Pancreas (tissue), 10 donors: ENCODE results near the gene GPS2. TPM values are rescaled to one million over a fixed set of nuclear protein-coding genes. Genes with fewer than 3 reads are reported as not detected.

Source experiments
- ATAC-seq, 4 donors: fragments of 200-7000 bp; cut with Tn5 transposase; one replicate each; pipeline versions ENCODE4 v1.8.0 to v1.9.1; 2020; ENCODE audit warnings: mild to moderate bottlenecking in 4 of 4, moderate library complexity in 4 of 4
- DNase-seq, 6 donors: peaks; one replicate each; pipeline ENCODE4 v3.0.0-alpha.2; 2020
- FAIRE-seq: peaks from 2 replicates; lab custom pipeline; 2012; peaks lifted over from hg19 to GRCh38; lab: Jason Lieb, UNC
- H3K27ac ChIP-seq, 4 donors: fragments of 200-600 bp; sonication (generic); 1 replicate in 3 of 4; 2 replicates in 1 of 4; pipeline versions ENCODE4 v1.5.0 to v1.8.0; 2020
- H3K27me3 ChIP-seq, 4 donors: fragments of 200-600 bp; one replicate each; pipeline ENCODE4 v1.8.0; 2021
- H3K36me3 ChIP-seq, 3 donors: fragments of 200-600 bp; sonication (generic) in 1 of 3; one replicate each; pipeline versions ENCODE4 v1.5.0 to v1.8.0; 2020 to 2021
- H3K4me1 ChIP-seq, 3 donors: fragments of 200-600 bp; one replicate each; pipeline ENCODE4 v1.8.0; 2021
- H3K4me3 ChIP-seq, 4 donors: fragments of 200-600 bp; sonication (generic) in 2 of 4; one replicate each; pipeline versions ENCODE4 v1.5.0 to v1.8.0; 2020 to 2021
- H3K9me3 ChIP-seq, 4 donors: fragments of 200-600 bp; one replicate each; pipeline ENCODE4 v1.8.0; 2021
- WGBS, 2 donors: extraction: QIAGEN DNeasy Blood & Tissue Kit; methylation state at CpG; one replicate each; pipeline ENCODE4 v1.1.7; 2013; 5-methylcytosine and 5-hydroxymethylcytosine counted together
- intact Hi-C, 3 donors: fragments of 100-400 bp; cut with DNase I; formaldehyde crosslinking; loops; one replicate each; pipeline versions ENCODE4 v1.11.1 to v1.14.2; 2022
- polyA plus RNA-seq, 2 donors: library from polyadenylated mRNA; stranded (reverse); fragments of 200-250 nt; gene quantifications; one replicate each; pipeline ENCODE4 v1.2.3, GENCODE V29; 2013
- total RNA-seq, 6 donors: library from RNA; stranded (reverse); fragmentation: NEBNext Ultra II Directional in 4 of 6; extraction: Animal tissue kit (Norgen Biotek cat#: 25700) in 4 of 6; gene quantifications; one replicate each; pipeline versions ENCODE4 v1.2.1 to v1.2.4, GENCODE V29; 2021 to 2023
- TF ChIP-seq, protein P1 (sequence below), 4 donors: fragments of 200-600 bp; sonication (generic) in 3 of 4; IDR thresholded peaks; one replicate each; pipeline versions ENCODE4 v1.5.0 to v1.8.0; 2021; ENCODE audit warnings: antibody characterized with exemption in 4 of 4
- donor health status: healthy with polysubstance abuse.
- donor health status: DM: no; HTN: no; CAD: no; lungs with moderate emphysema.
- donor health status: DM: no; HTN: no; CAD: no.
- donor health status: control.
- donor health status: control.
- donor health status: Bipolar disorder and iron deficiency.
- donor health status: DM: yes; HTN: yes; CAD: no.
- donor health status: DM: no; HTN: no; CAD: no.
- donor health status: DM: no; HTN: no; CAD: no.
- donor health status: DM: yes; HTN: yes; CAD: no.

The GPS2 gene
- total and polyA plus RNA-seq, 8 donors: 22.1 to 101 (median 30.6) TPM

DNA sequence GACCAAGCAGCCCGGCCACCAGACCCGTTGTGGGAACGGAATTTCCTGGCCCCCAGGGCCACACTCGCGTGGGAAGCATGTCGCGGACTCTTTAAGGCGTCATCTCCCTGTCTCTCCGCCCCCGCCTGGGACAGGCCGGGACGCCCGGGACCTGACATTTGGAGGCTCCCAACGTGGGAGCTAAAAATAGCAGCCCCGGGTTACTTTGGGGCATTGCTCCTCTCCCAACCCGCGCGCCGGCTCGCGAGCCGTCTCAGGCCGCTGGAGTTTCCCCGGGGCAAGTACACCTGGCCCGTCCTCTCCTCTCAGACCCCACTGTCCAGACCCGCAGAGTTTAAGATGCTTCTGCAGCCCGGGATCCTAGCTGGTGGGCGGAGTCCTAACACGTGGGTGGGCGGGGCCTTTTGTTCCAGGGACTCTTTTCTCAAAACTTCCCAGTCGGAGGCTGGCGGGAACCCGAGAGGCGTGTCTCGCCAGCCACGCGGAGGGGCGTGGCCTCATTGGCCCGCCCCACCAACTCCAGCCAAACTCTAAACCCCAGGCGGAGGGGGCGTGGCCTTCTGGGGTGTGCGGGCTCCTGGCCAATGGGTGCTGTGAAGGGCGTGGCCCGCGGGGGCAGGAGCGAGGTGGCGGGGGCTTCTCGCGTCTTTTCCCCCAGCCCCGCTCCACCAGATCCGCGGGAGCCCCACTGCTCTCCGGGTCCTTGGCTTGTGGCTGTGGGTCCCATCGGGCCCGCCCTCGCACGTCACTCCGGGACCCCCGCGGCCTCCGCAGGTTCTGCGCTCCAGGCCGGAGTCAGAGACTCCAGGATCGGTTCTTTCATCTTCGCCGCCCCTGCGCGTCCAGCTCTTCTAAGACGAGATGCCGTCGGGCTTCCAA, 33.8 kb downstream of the GPS2 start, which contains the start of gene SLC2A4:
TSS of gene SLC2A4 (plus strand) at position 645 of the 879 bp plus-strand sequence. CDS start at position 862, 217 bp downstream.
- no peaks in the 10 kb centered on the region for H3K9me3 ChIP-seq
- intact Hi-C loops: no loop called here
- ATAC-seq (peak; percentile 88 to 95 (median 92)), DNase-seq (peak; percentile 90 to 98 (median 96)), FAIRE-seq (peak; percentile 81)
- TF ChIP-seq, protein P1, sequence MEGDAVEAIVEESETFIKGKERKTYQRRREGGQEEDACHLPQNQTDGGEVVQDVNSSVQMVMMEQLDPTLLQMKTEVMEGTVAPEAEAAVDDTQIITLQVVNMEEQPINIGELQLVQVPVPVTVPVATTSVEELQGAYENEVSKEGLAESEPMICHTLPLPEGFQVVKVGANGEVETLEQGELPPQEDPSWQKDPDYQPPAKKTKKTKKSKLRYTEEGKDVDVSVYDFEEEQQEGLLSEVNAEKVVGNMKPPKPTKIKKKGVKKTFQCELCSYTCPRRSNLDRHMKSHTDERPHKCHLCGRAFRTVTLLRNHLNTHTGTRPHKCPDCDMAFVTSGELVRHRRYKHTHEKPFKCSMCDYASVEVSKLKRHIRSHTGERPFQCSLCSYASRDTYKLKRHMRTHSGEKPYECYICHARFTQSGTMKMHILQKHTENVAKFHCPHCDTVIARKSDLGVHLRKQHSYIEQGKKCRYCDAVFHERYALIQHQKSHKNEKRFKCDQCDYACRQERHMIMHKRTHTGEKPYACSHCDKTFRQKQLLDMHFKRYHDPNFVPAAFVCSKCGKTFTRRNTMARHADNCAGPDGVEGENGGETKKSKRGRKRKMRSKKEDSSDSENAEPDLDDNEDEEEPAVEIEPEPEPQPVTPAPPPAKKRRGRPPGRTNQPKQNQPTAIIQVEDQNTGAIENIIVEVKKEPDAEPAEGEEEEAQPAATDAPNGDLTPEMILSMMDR (IDR thresholded peaks at IDR 0.05): no peak
- H3K36me3 ChIP-seq: no peaks in the 10 kb centered on the region
- 0% methylated on average over 67 to 71 of the region's 71 CpGs for WGBS, 2 donors
- H3K27me3 ChIP-seq: no peaks in the 10 kb centered on the region
- H3K4me3 ChIP-seq: peak within 1 kb of the TSS; percentile 16 to 48 (median 32)
- H3K4me1 ChIP-seq: peaks cover 5 to 14% (median 9%) of the 10 kb centered on the region in 3 donors
- H3K27ac ChIP-seq: peak within 1 kb of the TSS; percentile 15 to 54 (median 32)

DNA sequence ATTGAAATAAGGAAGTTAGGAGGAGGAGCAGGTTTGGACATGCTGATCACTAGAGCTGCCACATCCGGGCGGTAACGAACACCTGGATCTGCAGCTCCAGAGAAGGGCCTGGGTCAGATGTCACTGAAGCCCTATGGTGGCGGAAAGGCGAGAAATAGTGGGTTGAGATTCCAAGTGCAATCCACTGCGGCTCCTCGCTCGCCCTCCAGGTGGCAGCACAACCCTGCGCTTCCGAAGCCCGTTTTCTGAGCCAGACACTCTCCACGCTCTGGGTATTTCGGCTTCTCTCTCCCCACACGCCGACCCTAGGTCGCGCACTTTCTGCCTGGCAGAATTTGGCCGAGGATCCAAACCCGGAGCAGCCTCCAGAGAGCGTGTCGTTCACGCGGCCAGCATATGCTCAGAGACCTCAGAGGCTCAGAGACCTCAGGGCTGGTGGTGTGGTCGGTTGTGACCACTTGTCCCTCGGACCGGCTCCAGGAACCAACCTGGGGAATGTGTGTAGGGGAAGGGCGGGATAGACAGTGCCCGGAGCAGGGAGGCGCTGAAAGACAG, 34.6 kb downstream of the GPS2 start:
- ATAC-seq (peak; percentile 87 to 92 (median 89)), FAIRE-seq (no peak), DNase-seq (peak; percentile 70 to 92 (median 86))
- H3K9me3 ChIP-seq: no peaks in the 10 kb centered on the region
- peak overlapping the region in 2 of 4 donors; percentile 35 to 48 for H3K4me3 ChIP-seq
- peak overlapping the region; percentile 15 to 54 (median 32) for H3K27ac ChIP-seq
- no peaks in the 10 kb centered on the region for H3K36me3 ChIP-seq
- H3K4me1 ChIP-seq: peaks cover 5 to 14% (median 9%) of the 10 kb centered on the region in 3 donors
- WGBS, 2 donors: 0 to 1% methylated on average over 29 of the region's 29 CpGs
- intact Hi-C loops: no loop called here
- TF ChIP-seq, protein P1 (IDR thresholded peaks at IDR 0.05): peak; percentile 73 to 91 (median 85)
- no peaks in the 10 kb centered on the region for H3K27me3 ChIP-seq

DNA sequence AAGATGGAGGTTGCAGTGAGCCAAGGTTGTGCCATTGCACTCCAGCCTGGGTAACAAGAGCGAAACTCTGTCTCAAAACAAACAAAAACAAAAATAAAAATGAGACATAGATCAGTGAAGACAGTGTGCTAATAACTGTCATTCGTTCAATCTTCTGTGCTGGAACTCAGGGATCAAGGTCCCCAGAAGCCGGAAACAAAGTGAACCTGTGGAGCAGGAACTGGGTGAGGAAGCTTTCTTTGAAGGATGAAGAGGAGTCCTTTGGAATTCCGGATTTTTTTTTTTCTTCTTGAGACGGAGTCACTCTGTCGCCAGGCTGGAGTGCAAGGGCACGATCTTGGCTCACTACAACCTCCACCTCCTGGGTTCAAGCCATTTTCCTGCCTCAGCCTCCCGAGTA, 35.7 kb downstream of the GPS2 start:
- H3K9me3 ChIP-seq: no peaks in the 10 kb centered on the region
- no peaks in the 10 kb centered on the region for H3K36me3 ChIP-seq
- no peak overlapping the region for H3K27ac ChIP-seq
- no peak for DNase-seq
- no peak for ATAC-seq
- H3K4me3 ChIP-seq: no peak overlapping the region
- H3K4me1 ChIP-seq: peaks cover 5 to 14% (median 9%) of the 10 kb centered on the region in 3 donors
- 76 to 80% methylated on average over 8 of the region's 8 CpGs for WGBS, 2 donors
- H3K27me3 ChIP-seq: no peaks in the 10 kb centered on the region
- TF ChIP-seq, protein P1 (IDR thresholded peaks at IDR 0.05): no peak
- intact Hi-C loops: loop anchor here in 1 of 3 donors (5.0 kb wide), 1 partner anchor 68 kb away; no protein-coding TSS in a partner anchor
- FAIRE-seq: no peak

DNA sequence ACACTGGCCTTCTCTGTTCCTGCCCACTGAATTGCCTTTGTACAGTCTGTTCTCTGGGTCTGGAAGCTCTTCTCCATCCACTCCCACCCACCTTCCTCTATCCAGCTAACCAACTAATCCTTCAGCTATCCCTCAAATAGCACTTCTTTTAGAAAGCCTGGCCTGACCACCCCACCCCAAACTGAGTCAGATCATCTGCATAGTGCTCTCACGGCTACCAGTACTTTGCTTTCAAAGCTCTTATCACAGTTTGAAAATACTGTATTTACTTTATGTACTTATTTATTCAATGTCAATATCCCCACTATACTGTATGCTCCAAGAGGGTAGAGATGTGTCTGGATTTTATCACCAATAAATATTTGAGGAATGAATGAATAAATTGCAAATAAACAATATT, 48.4 kb downstream of the GPS2 start:
- Histone ChIP-seq H3K27ac (no peak overlapping the region), H3K4me1 (no peaks in the 10 kb centered on the region), H3K36me3 (no peaks in the 10 kb centered on the region), H3K4me3 (no peak overlapping the region), H3K9me3 (no peaks in the 10 kb centered on the region), H3K27me3 (no peaks in the 10 kb centered on the region)
- ATAC-seq: no peak
- no peak for FAIRE-seq
- no peak for DNase-seq
- TF ChIP-seq, protein P1 (IDR thresholded peaks at IDR 0.05): no peak
- 24 to 32% methylated on average over 1 of the region's 1 CpG for WGBS, 2 donors
- intact Hi-C loops: loop anchor here in 1 of 3 donors (10.0 kb wide), 1 partner anchor 48 kb away; the partner anchor contains the start of gene GPS2
